H4 (cell line): ENCODE measurements around the gene CSHL1. TPM values are rescaled to one million over a fixed set of nuclear protein-coding genes. Genes with fewer than 3 reads are reported as not detected.
"Not testable (repeated sequence)": the region's sequence is repeated elsewhere in the genome, so short reads cannot be mapped to it uniquely, and the experiment has no call there.

Experiments used
- DNase-seq: peaks from one replicate; pipeline ENCODE4 v3.0.0-alpha.2; 2015; ENCODE audit warnings: low spot score
- total RNA-seq: library from RNA; depleted of rRNA; stranded (reverse); fragments of >200 nt; shearing (Covaris generic); gene quantifications from 2 replicates; pipeline ENCODE4 v1.2.3, GENCODE V29; 2014; rRNA removed

The CSHL1 gene
- total RNA-seq, 1 experiment from 2014 or later: not detected

DNA sequence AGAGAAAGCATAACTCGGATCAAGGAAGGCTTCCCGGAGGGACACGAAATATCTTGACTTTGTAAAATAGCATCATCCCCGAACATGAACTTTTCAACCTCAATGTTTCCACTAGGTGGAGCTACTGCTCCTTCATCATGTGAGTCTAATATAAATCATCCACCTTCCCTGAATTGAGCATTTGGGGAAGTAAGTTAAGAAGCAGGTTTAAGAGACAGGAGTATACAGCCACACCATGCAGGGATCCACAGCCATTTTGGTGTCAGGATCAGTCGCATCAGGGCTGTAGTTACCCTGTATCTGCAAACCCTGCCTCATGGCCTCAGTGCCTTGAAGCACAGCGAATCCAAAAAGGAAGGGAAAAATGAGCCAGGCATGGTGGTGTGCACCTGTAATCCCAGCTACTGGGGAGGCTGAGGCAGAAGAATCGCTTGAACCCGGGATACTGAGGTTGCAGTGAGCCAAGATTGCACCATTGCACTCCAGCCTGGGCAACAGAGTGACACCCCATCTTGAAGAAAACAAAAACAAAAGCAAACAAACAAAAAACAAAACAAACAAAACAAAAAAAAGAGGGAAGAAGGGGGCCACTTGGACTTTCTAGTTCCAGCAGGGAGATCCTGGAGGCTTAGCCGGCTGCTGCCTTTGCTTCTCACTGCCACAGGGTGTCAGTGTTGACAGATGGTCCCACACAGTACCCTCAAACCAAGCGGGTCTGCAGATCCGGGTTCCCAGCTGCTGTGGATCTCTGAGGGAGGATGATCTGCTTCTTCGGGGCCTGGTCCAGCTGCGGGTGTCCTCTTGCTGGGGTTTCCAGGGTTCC is 21.8 kb downstream of the CSHL1 start:
- DNase-seq: peak; percentile 53

GRCh38 chr17:63885119-63885518 is 25.9 kb downstream of the CSHL1 start:
- not testable (repeated sequence) for DNase-seq

DNA sequence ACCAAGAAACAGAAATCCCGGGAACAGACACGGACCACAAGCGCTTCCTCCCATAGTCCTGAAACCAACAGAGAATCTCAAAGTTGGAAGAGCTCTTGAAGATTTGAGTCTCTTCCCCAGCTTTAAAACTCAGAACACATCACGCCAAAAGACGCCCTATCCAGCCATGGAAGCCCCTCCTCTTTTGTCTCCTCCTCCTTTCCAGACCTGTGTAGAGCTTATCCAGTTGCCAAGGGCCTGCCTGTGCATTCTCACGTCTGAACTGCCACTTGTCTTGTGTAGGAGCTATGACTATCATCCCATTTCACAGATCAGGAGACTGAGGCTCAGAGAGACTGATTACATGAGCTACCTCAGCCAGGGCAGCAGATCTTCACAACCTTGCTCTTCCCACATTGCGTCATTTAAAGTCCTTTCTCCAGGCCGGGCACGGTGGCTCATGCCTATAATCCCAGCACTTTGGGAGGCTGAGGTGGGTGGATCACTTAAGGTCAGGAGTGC is 28.4 kb downstream of the CSHL1 start:
- DNase-seq: not testable (repeated sequence)

DNA sequence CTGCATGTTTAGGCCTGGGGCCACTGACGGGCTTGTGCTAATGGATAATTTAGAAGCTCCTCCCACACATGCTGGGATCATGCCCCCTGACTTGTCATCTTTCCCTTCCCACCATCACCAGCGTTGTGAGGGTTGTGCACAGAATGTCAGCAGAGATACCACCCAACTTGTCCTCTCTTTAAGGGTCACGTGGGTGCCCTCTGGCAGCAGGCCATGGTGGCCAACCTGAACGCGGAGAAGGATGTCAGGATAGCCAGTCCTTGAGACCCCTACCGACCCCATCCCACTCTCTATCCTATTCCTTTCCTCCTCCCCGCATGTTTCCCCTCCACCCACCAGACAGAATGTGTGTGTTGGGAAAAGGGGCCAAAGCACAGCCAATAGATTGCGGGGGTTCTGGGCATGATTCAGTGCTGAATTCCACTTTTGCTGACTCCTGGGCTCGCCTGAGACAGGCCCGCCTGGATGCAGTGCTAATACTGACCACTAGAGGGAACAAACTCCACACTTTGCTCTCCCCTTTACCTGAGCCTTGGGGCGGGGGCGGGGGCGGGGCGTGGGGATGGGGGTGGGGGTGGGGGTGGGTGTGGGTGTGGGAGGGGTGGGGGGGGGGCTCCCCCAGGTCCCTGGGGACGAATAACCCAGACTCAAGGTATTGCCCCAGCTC is 29.0 kb downstream of the CSHL1 start, which contains the start of gene GH2:
Gene GH2, minus strand, starts transcription at position 10 of the 667 bp plus-strand sequence. CDS start 143 bp downstream, outside the sequence.
- peak; percentile 44 for DNase-seq

GRCh38 chr17:63881337-63881736 is 29.7 kb downstream of the CSHL1 start:
- DNase-seq: not testable (repeated sequence)

- DNase-seq: no peak
Observed at GRCh38 chr17:63880706-63881105, 30.4 kb downstream of the CSHL1 start.

DNA sequence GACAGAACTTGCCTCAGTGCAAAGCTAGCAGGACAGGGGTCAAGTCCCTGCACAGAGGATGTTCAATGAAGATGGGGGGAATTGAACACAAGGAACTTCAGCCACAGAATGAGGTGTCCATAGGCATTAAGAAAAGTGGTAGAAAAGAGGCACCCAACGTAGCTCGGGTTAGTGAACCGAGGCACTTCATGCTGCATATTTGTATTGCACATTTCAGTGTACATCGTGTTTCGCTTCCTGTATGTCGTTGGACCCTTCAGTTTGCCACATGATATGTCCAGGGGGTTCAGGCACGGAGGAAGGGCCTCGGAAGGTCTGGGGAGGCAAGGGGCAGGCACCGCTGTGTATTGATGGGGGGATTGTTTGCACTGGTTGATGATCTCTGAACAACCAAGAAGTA is 32.6 kb downstream of the CSHL1 start:
- not testable (repeated sequence) for DNase-seq

DNA sequence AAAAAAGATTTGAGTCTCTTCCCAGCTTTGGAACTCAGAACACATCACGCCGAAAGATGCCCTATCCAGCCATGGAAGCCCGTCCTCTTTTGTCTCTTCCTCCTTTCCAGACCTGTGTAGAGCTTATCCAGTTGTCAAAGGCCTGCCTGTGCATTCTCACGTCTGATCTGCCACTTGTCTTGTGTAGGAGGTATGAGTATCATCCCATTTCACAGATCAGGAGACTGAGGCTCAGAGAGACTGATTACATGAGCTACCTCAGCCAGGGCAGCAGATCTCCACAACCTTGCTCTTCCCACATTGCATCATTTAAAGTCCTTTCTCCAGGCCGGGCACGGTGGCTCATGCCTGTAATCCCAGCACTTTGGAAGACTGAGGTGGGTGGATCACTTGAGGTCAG is 36.4 kb downstream of the CSHL1 start:
- not testable (repeated sequence) for DNase-seq

GRCh38 chr17:63874061-63874626 is 36.9 kb downstream of the CSHL1 start:
- not testable (repeated sequence) for DNase-seq

- DNase-seq: not testable (repeated sequence)
Observed at GRCh38 chr17:63873577-63873976, 37.5 kb downstream of the CSHL1 start, which contains the start of gene CSH2. CSH2 (minus strand) TSS chr17:63873677; CDS start chr17:63873614, 63 bp downstream.

DNA sequence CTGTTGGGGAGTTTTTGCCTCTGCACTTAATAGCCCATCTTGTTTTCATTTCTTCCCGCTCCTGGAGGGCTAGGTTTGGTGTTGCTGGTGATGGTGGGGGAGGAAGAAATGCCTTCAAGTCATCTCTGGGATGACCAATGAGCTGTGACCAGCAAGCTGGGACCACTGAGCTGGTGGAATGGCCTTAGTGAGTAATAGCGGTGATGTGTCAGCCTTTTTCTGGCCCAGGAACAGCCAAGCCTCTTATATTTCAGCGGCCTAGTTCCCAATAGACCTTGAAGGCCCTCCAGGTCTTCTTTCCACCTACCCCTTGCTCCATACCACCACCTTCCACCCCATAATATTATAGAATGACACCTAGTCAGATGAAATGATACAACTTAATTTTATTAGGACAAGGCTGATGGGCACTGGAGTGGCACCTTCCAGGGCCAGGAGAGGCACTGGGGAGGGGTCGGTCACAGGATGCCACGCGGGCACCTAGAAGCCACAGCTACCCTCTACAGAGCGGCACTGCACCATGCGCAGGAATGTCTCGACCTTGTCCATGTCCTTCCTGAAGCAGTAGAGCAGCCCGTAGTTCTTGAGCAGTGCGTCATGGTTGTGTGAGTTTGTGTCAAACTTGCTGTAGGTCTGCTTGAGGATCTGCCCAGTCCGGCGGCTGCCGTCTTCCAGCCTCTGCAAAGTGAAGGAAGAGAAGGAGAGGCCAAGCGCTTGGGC is 39.3 kb downstream of the CSHL1 start:
- DNase-seq: not testable (repeated sequence)

DNA sequence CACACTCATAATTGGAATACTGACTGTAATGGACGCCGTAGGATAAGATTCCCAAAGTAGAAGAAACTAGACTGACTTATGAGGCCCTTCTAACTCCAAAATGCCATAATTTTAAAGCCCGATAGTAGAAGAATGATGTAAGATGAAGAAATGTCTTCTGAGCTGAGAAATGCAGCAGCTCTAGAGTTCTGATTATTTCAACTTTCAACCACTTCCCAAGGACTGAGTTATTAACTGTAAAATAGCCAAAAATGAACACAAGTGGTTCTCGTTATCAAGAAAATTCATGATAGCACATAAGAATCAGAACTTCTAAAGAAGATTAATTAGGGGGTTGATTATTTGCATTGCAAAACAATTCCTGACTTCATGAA is 40.8 kb downstream of the CSHL1 start:
- DNase-seq: not testable (repeated sequence)

GRCh38 chr17:63869491-63870291 is 41.4 kb downstream of the CSHL1 start:
- DNase-seq: not testable (repeated sequence)

GRCh38 chr17:63866625-63867024 is 44.4 kb downstream of the CSHL1 start:
- not testable (repeated sequence) for DNase-seq

Other genes starting within 250 kb of the CSHL1 start
- 20.3 and 27.8 TPM in 2 replicates for gene LIMD2, start 211.1 kb downstream of the CSHL1 start, total RNA-seq
- 18.5 and 19.9 TPM in 2 replicates for gene STRADA, start 169.5 kb downstream of the CSHL1 start, total RNA-seq
- 50.4 and 69.3 TPM in 2 replicates for gene CCDC47, start 137.7 kb downstream of the CSHL1 start, total RNA-seq
- 21.0 and 30.5 TPM in 2 replicates for gene DDX42, start 137.1 kb downstream of the CSHL1 start, total RNA-seq
- gene PSMC5, start 83.8 kb downstream of the CSHL1 start, total RNA-seq: 64.8 and 71.7 TPM in 2 replicates
- 95.5 and 124 TPM in 2 replicates for gene FTSJ3, start 83.6 kb downstream of the CSHL1 start, total RNA-seq
- gene SMARCD2, start 68.6 kb downstream of the CSHL1 start, total RNA-seq: 86.3 and 152 TPM in 2 replicates
- gene CSH2, start 37.6 kb downstream of the CSHL1 start, total RNA-seq: not detected in 2 replicates
- gene GH2, start 29.3 kb downstream of the CSHL1 start, total RNA-seq: not detected in 2 replicates
- gene CSH1, start 14.7 kb downstream of the CSHL1 start, total RNA-seq: not detected in 2 replicates
- gene GH1, start 7.6 kb upstream of the CSHL1 start, total RNA-seq: not detected in 2 replicates
- 1.1 TPM in 1 of 2 replicates, not detected in the other for gene CD79B, start 21.1 kb upstream of the CSHL1 start, total RNA-seq
- 0.02 TPM in 2 replicates for gene SCN4A, start 61.7 kb upstream of the CSHL1 start, total RNA-seq
- gene PRR29, start 87.1 kb upstream of the CSHL1 start, total RNA-seq: 0.27 and 2.3 TPM in 2 replicates
- 0.14 TPM in 1 of 2 replicates, not detected in the other for gene ICAM2, start 109.4 kb upstream of the CSHL1 start, total RNA-seq
- 1.2 and 2.7 TPM in 2 replicates for gene ERN1, start 218.9 kb upstream of the CSHL1 start, total RNA-seq